Measurements from ENCODE around the gene STX8. TPM values are rescaled to one million over a fixed set of nuclear protein-coding genes. Genes with fewer than 3 reads are reported as not detected.
A peak's percentile ranks its signal among the peaks of the same experiment; 100 is the strongest.

Gene STX8
- total and polyA plus RNA-seq, 7 donors, result 34.0 to 70.6 (median 50.5) TPM

GRCh38 chr17:9279893-9280292, 295.7 kb downstream of the STX8 start:
- Histone ChIP-seq H3K27ac (no peak overlapping the region), H3K4me3 (no peak overlapping the region), H3K9me3 (no peaks in the 10 kb centered on the region), H3K27me3 (ENCODE audit: insufficient read depth in 3 of 3, low read length in 2 of 3) (no peaks in the 10 kb centered on the region), H3K4me1 (no peaks in the 10 kb centered on the region), H3K36me3 (ENCODE audit: insufficient read depth in 1 of 2, low read depth in 1 of 2) (no peaks in the 10 kb centered on the region)
- no peak for DNase-seq
- TF ChIP-seq CTCF (IDR thresholded peaks at IDR 0.05), result no peak
- intact Hi-C loops (cut with DNase I), result loop anchor here in 1 of 2 donors (10.0 kb wide), 1 partner anchor 275 kb away; no protein-coding TSS in a partner anchor
- 95 to 96% (median 95%) methylated on average over 8 of the region's 8 CpGs for WGBS, 3 donors
- no peak for ATAC-seq

GRCh38 chr17:9274973-9275372, 300.6 kb downstream of the STX8 start:
- TF ChIP-seq CTCF (IDR thresholded peaks at IDR 0.05), result no peak
- Histone ChIP-seq H3K9me3 (no peaks in the 10 kb centered on the region), H3K27me3 (ENCODE audit: insufficient read depth in 3 of 3, low read length in 2 of 3) (no peaks in the 10 kb centered on the region), H3K4me1 (no peaks in the 10 kb centered on the region), H3K27ac (no peak overlapping the region), H3K4me3 (no peak overlapping the region), H3K36me3 (ENCODE audit: insufficient read depth in 1 of 2, low read depth in 1 of 2) (no peaks in the 10 kb centered on the region)
- intact Hi-C loops (cut with DNase I), result loop anchor here in 1 of 2 donors (10.0 kb wide), 1 partner anchor 270 kb away; no protein-coding TSS in a partner anchor
- 96 to 98% (median 98%) methylated on average over 9 of the region's 9 CpGs for WGBS, 3 donors
- DNase-seq, result no peak
- no peak for ATAC-seq

- WGBS, 3 donors, result 62 to 67% (median 64%) methylated on average over 21 of the region's 21 CpGs
- Histone ChIP-seq H3K36me3 (ENCODE audit: insufficient read depth in 1 of 2, low read depth in 1 of 2) (no peaks in the 10 kb centered on the region), H3K27ac (no peak overlapping the region), H3K4me3 (no peak overlapping the region), H3K4me1 (no peaks in the 10 kb centered on the region), H3K9me3 (no peaks in the 10 kb centered on the region), H3K27me3 (ENCODE audit: insufficient read depth in 3 of 3, low read length in 2 of 3) (no peaks in the 10 kb centered on the region)
- peak in 1 of 4 donors; percentile 48 for ATAC-seq
- no peak for TF ChIP-seq CTCF (IDR thresholded peaks at IDR 0.05)
- peak in 1 of 2 donors; percentile 35 for DNase-seq
- intact Hi-C loops (cut with DNase I), result loop anchor here in 1 of 2 donors (10.0 kb wide), 1 partner anchor 269 kb away; no protein-coding TSS in a partner anchor
These were observed 301.9 kb downstream of the STX8 start for GRCh38 chr17:9273428-9274391.

GRCh38 chr17:9272501-9273200, 303.0 kb downstream of the STX8 start:
- no peaks in the 10 kb centered on the region for H3K9me3 ChIP-seq
- H3K27ac ChIP-seq, result no peak overlapping the region
- TF ChIP-seq CTCF (IDR thresholded peaks at IDR 0.05), result no peak
- no peak overlapping the region for H3K4me3 ChIP-seq
- no peaks in the 10 kb centered on the region for H3K36me3 ChIP-seq (ENCODE audit: insufficient read depth in 1 of 2, low read depth in 1 of 2)
- no peaks in the 10 kb centered on the region for H3K27me3 ChIP-seq (ENCODE audit: insufficient read depth in 3 of 3, low read length in 2 of 3)
- ATAC-seq, result no peak
- WGBS, 3 donors, result 78 to 87% (median 83%) methylated on average over 22 of the region's 22 CpGs
- intact Hi-C loops (cut with DNase I), result loop anchor here in 1 of 2 donors (10.0 kb wide), 1 partner anchor 268 kb away; no protein-coding TSS in a partner anchor
- DNase-seq, result no peak
- H3K4me1 ChIP-seq, result no peaks in the 10 kb centered on the region
